ENCODE results near the gene KCNIP1.

KCNIP1 gene

GRCh38 chr5:170480260-170480659 is 23.6 kb upstream of the KCNIP1 start:
- H3K4me1 ChIP-seq, result no peaks in the 10 kb centered on the region
- H3K4me3 ChIP-seq (ENCODE audit: low read depth, low read length), result no peak overlapping the region
- H3K27me3 ChIP-seq, result peaks cover 7% of the 10 kb centered on the region
- no peaks in the 10 kb centered on the region for H3K9me3 ChIP-seq
- no peaks in the 10 kb centered on the region for H3K36me3 ChIP-seq
- DNase-seq, result no peak
- no peak for TF ChIP-seq CTCF (IDR thresholded peaks at IDR 0.05; ENCODE audit: low read depth, low read length)

- DNase-seq, result no peak
- H3K4me1 ChIP-seq, result no peaks in the 10 kb centered on the region
- no peak overlapping the region for H3K4me3 ChIP-seq (ENCODE audit: low read depth, low read length)
- no peak for TF ChIP-seq CTCF (IDR thresholded peaks at IDR 0.05; ENCODE audit: low read depth, low read length)
- H3K9me3 ChIP-seq, result no peaks in the 10 kb centered on the region
- peaks cover 7% of the 10 kb centered on the region for H3K27me3 ChIP-seq
- H3K36me3 ChIP-seq, result no peaks in the 10 kb centered on the region
Observed at GRCh38 chr5:170481849-170482248, 22.0 kb upstream of the KCNIP1 start.

DNA sequence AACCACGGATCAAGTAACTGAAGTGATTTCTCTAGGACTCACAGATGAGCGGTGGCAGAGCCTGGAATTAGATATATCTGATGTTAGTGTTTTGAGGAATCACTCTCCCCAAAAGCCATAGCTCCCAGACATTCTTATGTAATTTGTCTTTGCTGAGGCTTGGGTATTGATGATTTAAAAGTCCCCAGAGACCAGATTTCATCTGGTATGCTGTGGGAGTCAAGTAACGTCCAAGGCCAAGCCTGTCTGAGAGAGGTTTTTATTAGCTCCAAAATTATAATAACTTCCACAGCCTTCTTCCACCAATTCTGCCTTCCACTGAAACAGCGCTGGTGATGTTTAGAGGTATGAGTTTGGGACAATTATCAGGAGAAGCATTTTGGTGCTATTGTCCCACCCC is 21.3 kb upstream of the KCNIP1 start:
- no peaks in the 10 kb centered on the region for H3K9me3 ChIP-seq
- H3K4me3 ChIP-seq (ENCODE audit: low read depth, low read length), result no peak overlapping the region
- no peak for TF ChIP-seq CTCF (IDR thresholded peaks at IDR 0.05; ENCODE audit: low read depth, low read length)
- no peaks in the 10 kb centered on the region for H3K4me1 ChIP-seq
- no peak for DNase-seq
- peaks cover 7% of the 10 kb centered on the region for H3K27me3 ChIP-seq
- H3K36me3 ChIP-seq, result no peaks in the 10 kb centered on the region

DNA sequence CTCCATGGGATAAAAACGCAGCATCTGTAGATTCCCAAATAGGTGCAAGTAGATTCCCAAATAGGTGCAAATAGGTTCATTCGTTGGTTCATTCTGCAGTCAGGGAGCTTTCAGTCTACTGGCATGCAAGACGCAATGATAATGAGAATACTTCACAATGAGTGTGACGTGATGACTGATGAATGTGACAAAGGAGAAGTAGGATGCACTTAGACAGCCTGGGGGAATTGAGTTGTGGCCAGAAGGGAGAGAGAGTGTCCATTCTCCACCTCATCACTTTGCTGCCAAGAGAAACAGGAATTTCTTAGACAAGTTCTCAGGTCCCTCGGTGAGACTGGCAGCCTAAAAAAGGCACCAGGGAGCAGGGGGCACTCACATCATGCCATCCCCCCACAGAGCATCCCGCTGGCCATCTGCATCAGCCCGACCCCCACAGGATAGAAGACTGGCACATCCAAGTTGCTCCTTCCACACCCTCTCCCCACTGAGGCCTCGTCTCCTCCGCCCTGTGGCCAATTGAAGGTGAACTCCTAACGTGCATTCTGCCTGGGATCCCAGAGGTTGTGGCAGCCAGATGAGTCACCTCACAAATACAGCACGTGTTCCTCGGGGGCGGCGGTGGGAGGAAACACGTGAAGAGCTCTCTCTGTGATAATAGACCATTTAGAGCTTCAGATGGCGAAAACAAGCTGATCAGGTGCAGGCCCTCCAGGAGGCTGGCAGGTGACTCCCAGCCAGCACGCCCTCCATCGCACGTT is 19.9 kb upstream of the KCNIP1 start:
- Histone ChIP-seq H3K4me1 (no peaks in the 10 kb centered on the region), H3K4me3 (ENCODE audit: low read depth, low read length) (no peak overlapping the region), H3K36me3 (no peaks in the 10 kb centered on the region), H3K9me3 (no peaks in the 10 kb centered on the region), H3K27me3 (peaks cover 4% of the 10 kb centered on the region)
- DNase-seq, result no peak
- no peak for TF ChIP-seq CTCF (IDR thresholded peaks at IDR 0.05; ENCODE audit: low read depth, low read length)

GRCh38 chr5:170484459-170484831 is 19.4 kb upstream of the KCNIP1 start:
- no peak for DNase-seq
- no peak overlapping the region for H3K4me3 ChIP-seq (ENCODE audit: low read depth, low read length)
- no peaks in the 10 kb centered on the region for H3K4me1 ChIP-seq
- TF ChIP-seq CTCF (IDR thresholded peaks at IDR 0.05; ENCODE audit: low read depth, low read length), result no peak
- H3K27me3 ChIP-seq, result no peaks in the 10 kb centered on the region; the same call in none of the 2 replicates
- H3K9me3 ChIP-seq, result no peaks in the 10 kb centered on the region
- no peaks in the 10 kb centered on the region for H3K36me3 ChIP-seq

GRCh38 chr5:170484847-170485615 is 18.8 kb upstream of the KCNIP1 start:
- Histone ChIP-seq H3K27me3 (no peaks in the 10 kb centered on the region; the same call in 1 of the 2 replicates), H3K4me1 (no peaks in the 10 kb centered on the region), H3K4me3 (ENCODE audit: low read depth, low read length) (no peak overlapping the region), H3K9me3 (no peaks in the 10 kb centered on the region), H3K36me3 (no peaks in the 10 kb centered on the region)
- DNase-seq, result no peak
- TF ChIP-seq CTCF (IDR thresholded peaks at IDR 0.05; ENCODE audit: low read depth, low read length), result no peak

Data from BE2C (cell line).